ENCODE data around the gene PPP1R18.
A peak's percentile ranks its signal among the peaks of the same experiment; 100 is the strongest.

The PPP1R18 gene

DNA sequence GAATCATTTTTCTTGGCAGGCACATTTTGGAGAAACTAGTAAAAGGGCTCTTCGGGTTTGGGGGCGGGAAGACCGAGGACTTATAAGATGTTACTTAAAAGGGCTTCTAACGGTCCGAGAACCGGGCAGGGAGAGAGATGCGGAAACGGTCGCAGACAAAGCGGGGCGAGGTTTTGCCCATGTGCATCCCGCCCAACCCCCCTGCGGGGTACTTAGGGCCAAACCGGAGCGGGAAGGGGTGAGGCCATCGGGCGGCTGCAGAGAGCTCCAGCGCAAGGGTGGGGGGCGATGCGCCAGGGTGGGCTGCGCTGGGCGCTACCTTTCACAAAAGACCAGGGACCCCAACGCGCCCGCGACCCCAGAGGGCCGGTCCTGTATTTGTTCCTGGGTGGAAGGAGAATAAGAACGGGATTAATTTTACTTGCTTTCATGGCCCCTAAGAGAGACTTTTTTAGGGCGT lies 34.3 kb upstream of the PPP1R18 start:
- no peak for TF ChIP-seq ZFX (IDR thresholded peaks at IDR 0.05; ENCODE audit: borderline replicate concordance)
- peak overlapping the region; percentile 97 for H3K27ac ChIP-seq

DNA sequence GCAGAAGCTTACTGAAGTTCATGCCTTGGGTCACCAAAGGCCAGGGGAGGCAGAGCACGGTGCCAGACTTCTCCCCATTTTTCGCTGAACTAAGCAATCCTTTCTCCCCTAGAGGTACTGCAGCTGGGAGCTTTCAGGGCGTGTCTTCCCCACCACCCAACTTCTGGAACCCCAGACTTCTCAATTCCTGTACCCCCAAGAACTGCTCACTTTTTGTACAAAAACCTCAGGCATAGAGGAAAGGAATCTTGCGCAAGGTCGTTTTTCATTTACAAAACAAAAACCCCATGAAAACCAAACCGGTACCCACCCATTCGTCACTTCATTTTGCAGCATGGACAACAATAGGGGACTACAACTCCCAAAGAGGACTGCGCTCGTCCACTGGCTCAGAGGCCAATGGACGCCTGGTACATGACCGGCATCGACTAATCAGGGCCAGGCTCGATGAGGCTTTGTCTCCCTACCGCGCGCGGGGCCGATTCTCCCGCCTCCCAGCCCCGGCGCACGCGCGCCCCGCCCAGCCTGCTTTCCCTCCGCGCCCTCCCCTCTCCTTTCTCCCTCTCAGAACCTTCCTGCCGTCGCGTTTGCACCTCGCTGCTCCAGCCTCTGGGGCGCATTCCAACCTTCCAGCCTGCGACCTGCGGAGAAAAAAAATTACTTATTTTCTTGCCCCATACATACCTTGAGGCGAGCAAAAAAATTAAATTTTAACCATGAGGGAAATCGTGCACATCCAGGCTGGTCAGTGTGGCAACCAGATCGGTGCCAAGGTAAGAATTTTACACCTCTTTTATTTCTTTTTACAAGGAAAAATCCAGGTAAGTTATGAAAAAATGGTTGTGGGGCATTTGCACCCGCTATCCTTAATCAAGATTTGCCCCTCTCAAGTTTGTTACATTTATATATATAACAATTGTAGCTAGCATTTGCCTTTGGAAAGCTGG lies 33.6 kb upstream of the PPP1R18 start, which contains the start of gene TUBB:
Gene TUBB (plus strand): TSS at position 562 of the 947 bp plus-strand sequence. CDS start 155 bp downstream, at position 717.
- peak within 1 kb of the TSS; percentile 97 for H3K27ac ChIP-seq
- TF ChIP-seq ZFX (IDR thresholded peaks at IDR 0.05; ENCODE audit: borderline replicate concordance) (no peak), CTCF (IDR thresholded peaks at IDR 0.05) (no peak)

DNA sequence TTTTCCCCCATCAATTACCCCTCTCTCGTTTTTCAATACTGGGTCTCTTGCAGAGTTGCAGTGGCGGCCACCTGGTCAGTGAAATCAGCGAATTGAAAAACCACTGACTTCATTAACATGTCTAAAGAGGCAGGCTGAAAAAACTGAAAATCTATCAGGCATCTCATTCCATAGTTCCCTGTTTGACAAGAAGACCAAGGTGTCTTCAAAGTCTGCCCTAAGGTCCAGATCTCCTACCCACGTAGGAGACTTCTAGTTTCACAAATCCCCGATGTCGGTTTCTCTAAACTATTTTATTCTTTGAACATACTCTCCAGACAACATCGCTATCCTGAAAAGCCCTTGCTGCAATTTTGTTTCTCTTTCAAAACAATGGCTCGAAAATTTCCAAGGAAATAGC lies 32.9 kb upstream of the PPP1R18 start:
- TF ChIP-seq ZFX (IDR thresholded peaks at IDR 0.05; ENCODE audit: borderline replicate concordance) (no peak), CTCF (IDR thresholded peaks at IDR 0.05) (no peak)
- H3K27ac ChIP-seq = peak overlapping the region; percentile 97

DNA sequence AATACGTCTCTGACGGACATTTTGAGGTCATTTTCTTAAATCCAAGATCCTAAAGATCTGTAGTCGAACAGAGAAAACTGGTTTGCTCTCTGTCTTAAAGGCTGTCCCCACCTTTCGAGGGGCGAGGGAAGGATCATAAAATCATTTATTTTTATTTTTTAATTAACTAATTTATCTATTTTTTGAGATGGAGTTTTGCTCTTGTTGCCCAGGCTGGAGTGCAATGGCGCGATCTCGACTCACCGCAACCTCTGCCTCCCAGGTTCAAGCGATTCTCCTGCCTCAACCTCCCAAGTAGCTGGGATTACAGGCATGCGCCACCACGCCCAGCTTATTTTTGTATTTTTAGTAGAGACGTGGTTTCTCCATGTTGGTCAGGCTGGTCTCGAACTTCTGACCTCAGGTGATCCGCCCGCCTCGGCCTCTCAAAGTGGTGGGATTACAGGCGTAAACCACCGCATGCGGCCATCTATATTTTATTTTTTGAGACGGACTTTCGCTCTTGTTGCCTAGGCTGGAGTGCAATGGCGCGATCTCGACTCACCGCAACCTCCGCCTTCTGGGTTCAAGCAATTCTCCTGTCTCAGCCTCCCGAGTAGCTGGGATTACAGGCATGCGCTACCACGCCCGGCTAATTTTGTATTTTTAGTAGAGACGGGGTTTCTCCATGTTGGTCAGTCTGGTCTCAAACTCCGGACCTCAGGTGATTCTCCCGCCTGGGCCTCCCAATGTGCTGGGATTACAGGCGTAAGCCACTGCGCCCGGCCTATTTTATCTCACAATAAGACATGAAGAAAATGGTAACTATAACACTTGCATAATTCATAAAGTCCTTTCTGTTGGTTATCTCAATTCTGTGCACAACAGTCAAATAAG lies 31.6 kb upstream of the PPP1R18 start:
- peak overlapping the region; percentile 97 for H3K27ac ChIP-seq

GRCh38 chr6:30717129-30717844 lies 30.8 kb upstream of the PPP1R18 start, which contains the start of gene MDC1:
TSS of gene MDC1 (minus strand) at chr6:30717281. CDS start at chr6:30715175, 2,106 bp downstream.
- H3K27ac ChIP-seq = peak within 1 kb of the TSS; percentile 97
- TF ChIP-seq ZFX (IDR thresholded peaks at IDR 0.05; ENCODE audit: borderline replicate concordance) = no peak
- TF ChIP-seq CTCF (IDR thresholded peaks at IDR 0.05) = no peak

GRCh38 chr6:30716879-30717128 lies 30.4 kb upstream of the PPP1R18 start:
- TF ChIP-seq CTCF (IDR thresholded peaks at IDR 0.05) (no peak), ZFX (IDR thresholded peaks at IDR 0.05; ENCODE audit: borderline replicate concordance) (no peak)
- H3K27ac ChIP-seq = peak overlapping the region; percentile 97

GRCh38 chr6:30714263-30714662 lies 27.8 kb upstream of the PPP1R18 start:
- TF ChIP-seq CTCF (IDR thresholded peaks at IDR 0.05) (no peak), ZFX (IDR thresholded peaks at IDR 0.05; ENCODE audit: borderline replicate concordance) (no peak)
- H3K27ac ChIP-seq = no peak overlapping the region
